Panc1 (cell line): ENCODE measurements around the gene NAGPA.

Experiments
- CTCF ChIP-seq: fragments of 450-650 bp; IDR thresholded peaks from 2 replicates; pipeline ENCODE4 v1.5.1; 2017; ENCODE audit warnings: mild to moderate bottlenecking
- POLR2AphosphoS5 ChIP-seq: IDR thresholded peaks from 2 replicates; pipeline ENCODE4 v1.6.1; 2012; ENCODE audit warnings: mild to moderate bottlenecking, low read depth, low read length, moderate library complexity
- REST ChIP-seq, 2 experiments: IDR thresholded peaks; 2 replicates each; pipeline ENCODE4 v1.6.1; 2011 to 2012; ENCODE audit warnings: low read depth in 2 of 2, control low read depth in 1 of 2, low read length in 1 of 2, mild to moderate bottlenecking in 1 of 2, moderate library complexity in 1 of 2; ENCODE audit not compliant: insufficient read depth in 1 of 2
- SIN3A ChIP-seq: IDR thresholded peaks from 2 replicates; pipeline ENCODE4 v1.6.1; 2012; ENCODE audit warnings: low read depth, mild to moderate bottlenecking, low read length, moderate library complexity, borderline replicate concordance; ENCODE audit not compliant: insufficient read depth
- TCF7L2 ChIP-seq: IDR thresholded peaks from 2 replicates; pipeline ENCODE4 v1.6.1; 2011; ENCODE audit warnings: mild to moderate bottlenecking, low read depth, low read length, inconsistent platforms

GRCh38 chr16:5062790-5063765 lies 29.3 kb upstream of the NAGPA start:
- TF ChIP-seq CTCF (no peak), POLR2AphosphoS5 (no peak), REST (IDR thresholded peaks at IDR 0.05; ENCODE audit: insufficient read depth in 1 of 2, low read depth in 2 of 2, low read length in 1 of 2) (no peak), TCF7L2 (no peak), SIN3A (no peak)
